CD14-positive monocyte (primary cell): ENCODE data around the gene MORN5. TPM values are rescaled to one million over a fixed set of nuclear protein-coding genes. Genes with fewer than 3 reads are reported as not detected.

ENCODE experiments used
- DNase-seq, 3 donors: peaks; one replicate each; pipeline ENCODE4 v3.0.0-alpha.2; 2011 to 2022
- H2AFZ ChIP-seq: 2 replicates; pipeline ENCODE4 v1.6.0; 2012; ENCODE audit warnings: mild to moderate bottlenecking, low read depth, low read length, inconsistent platforms; ENCODE audit not compliant: insufficient read depth, poor library complexity, severe bottlenecking
- H3K27ac ChIP-seq, 2 donors: 1 replicate in 1 of 2; 2 replicates in 1 of 2; pipeline ENCODE4 v1.5.1; 2012 to 2013; ENCODE audit warnings: low read length in 2 of 2, control low read depth in 1 of 2, inconsistent platforms in 1 of 2, low read depth in 1 of 2, mild to moderate bottlenecking in 1 of 2
- H3K27me3 ChIP-seq, 2 donors: one replicate each; pipeline versions ENCODE4 v1.6.0 to v1.6.1; 2011 to 2013; ENCODE audit warnings: low read length in 2 of 2; ENCODE audit not compliant: control insufficient read depth in 2 of 2, insufficient read depth in 2 of 2
- H3K36me3 ChIP-seq, 2 donors: replicated peaks in 1 of 2; 1 replicate in 1 of 2; 2 replicates in 1 of 2; pipeline versions ENCODE4 v1.5.1 to v1.6.1; 2012 to 2013; ENCODE audit warnings: low read length in 2 of 2, control low read depth in 1 of 2, inconsistent platforms in 1 of 2, mild to moderate bottlenecking in 1 of 2; ENCODE audit not compliant: insufficient read depth in 2 of 2, control insufficient read depth in 1 of 2
- H3K4me1 ChIP-seq, 2 donors: 1 replicate in 1 of 2; 2 replicates in 1 of 2; pipeline versions ENCODE4 v1.5.1 to v1.6.1; 2012 to 2013; ENCODE audit warnings: low read length in 2 of 2, control low read depth in 1 of 2, inconsistent platforms in 1 of 2, mild to moderate bottlenecking in 1 of 2, moderate library complexity in 1 of 2; ENCODE audit not compliant: insufficient read depth in 2 of 2, control insufficient read depth in 1 of 2
- H3K4me2 ChIP-seq: replicated peaks from 2 replicates; pipeline ENCODE3; 2012; ENCODE audit warnings: low read length, moderate library complexity, mild to moderate bottlenecking; ENCODE audit not compliant: poor library complexity, severe bottlenecking; ENCODE audit errors: extremely low read depth
- H3K4me3 ChIP-seq, 3 experiments: fragments of 200-600 bp in 1 of 3; sonication (generic) in 1 of 3; replicated peaks in 1 of 3; 1 replicate in 2 of 3; 2 replicates in 1 of 3; pipeline ENCODE4 v1.5.1; 2011 to 2013; ENCODE audit warnings: low read length in 3 of 3, mild to moderate bottlenecking in 3 of 3, control low read depth in 2 of 3, low read depth in 2 of 3, inconsistent platforms in 1 of 3, moderate library complexity in 1 of 3
- H3K79me2 ChIP-seq: 2 replicates; pipeline ENCODE4 v1.6.0; 2012; ENCODE audit warnings: mild to moderate bottlenecking, control low read depth, inconsistent platforms, low read length, moderate library complexity; ENCODE audit not compliant: insufficient read depth
- H3K9ac ChIP-seq: 2 replicates; pipeline ENCODE4 v1.6.0; 2017; ENCODE audit warnings: low read length, mild to moderate bottlenecking; ENCODE audit not compliant: insufficient read depth, poor library complexity, severe bottlenecking
- H3K9me3 ChIP-seq, 2 donors: replicated peaks in 1 of 2; 1 replicate in 1 of 2; 2 replicates in 1 of 2; pipeline versions ENCODE4 v1.5.1 to v1.6.1; 2012 to 2013; ENCODE audit warnings: low read length in 2 of 2, control low read depth in 1 of 2; ENCODE audit not compliant: control insufficient read depth in 1 of 2, insufficient read depth in 1 of 2
- H4K20me1 ChIP-seq: 2 replicates; pipeline ENCODE4 v1.6.0; 2012; ENCODE audit warnings: mild to moderate bottlenecking, low read length, control low read depth, moderate library complexity; ENCODE audit not compliant: insufficient read depth
- H3K27ac Mint-ChIP-seq, 7 donors: one replicate each; pipeline ENCODE4 v1.8.0; 2020; ENCODE audit warnings: mild to moderate bottlenecking in 7 of 7, mixed read lengths in 7 of 7, moderate library complexity in 6 of 7, inconsistent platforms in 2 of 7
- H3K27me3 Mint-ChIP-seq, 3 donors: one replicate each; pipeline ENCODE4 v1.8.0; 2021 to 2022; ENCODE audit warnings: low read depth in 3 of 3, mild to moderate bottlenecking in 3 of 3, mixed read lengths in 3 of 3, moderate library complexity in 3 of 3, inconsistent platforms in 1 of 3
- H3K36me3 Mint-ChIP-seq, 2 donors: one replicate each; pipeline ENCODE4 v1.8.0; 2020; ENCODE audit warnings: mixed read lengths in 2 of 2, inconsistent platforms in 1 of 2, mild to moderate bottlenecking in 1 of 2
- H3K4me1 Mint-ChIP-seq: one replicate; pipeline ENCODE4 v1.8.0; 2020; ENCODE audit warnings: mild to moderate bottlenecking, mixed read lengths
- H3K4me3 Mint-ChIP-seq, 2 donors: one replicate each; pipeline ENCODE4 v1.8.0; 2020; ENCODE audit warnings: mild to moderate bottlenecking in 2 of 2, mixed read lengths in 2 of 2, moderate library complexity in 1 of 2
- H3K9me3 Mint-ChIP-seq, 7 donors: one replicate each; pipeline ENCODE4 v1.8.0; 2020 to 2022; ENCODE audit warnings: mixed read lengths in 7 of 7, mild to moderate bottlenecking in 6 of 7, moderate library complexity in 6 of 7, inconsistent platforms in 2 of 7
- WGBS: methylation state at CpG from one replicate; pipeline ENCODE4 v1.1.5; 2013; ENCODE audit warnings: missing lambda C conversion rate; ENCODE audit not compliant: insufficient coverage; 5-methylcytosine and 5-hydroxymethylcytosine counted together
- intact Hi-C, 2 donors: fragments of 100-400 bp; cut with micrococcal nuclease; formaldehyde crosslinking; loops; one replicate each; pipeline versions ENCODE4 v1.15.0 to v1.15.1; 2023
- polyA plus RNA-seq, 3 donors: library from polyadenylated mRNA; depleted of rRNA in 1 of 3; unstranded in 2 of 3; stranded (reverse) in 1 of 3; fragments of 300-500 nt in 2 of 3; fragments of >200 nt in 1 of 3; fragmentation: Illumina TruSeq in 2 of 3; gene quantifications; 1 replicate in 2 of 3; 2 replicates in 1 of 3; pipeline ENCODE4 v1.2.3, GENCODE V29; 2012 to 2021
- TF ChIP-seq, protein P1 (sequence below): fragments of 200-600 bp; IDR thresholded peaks from one replicate; pipeline ENCODE4 v1.8.0; 2022; ENCODE audit warnings: antibody characterized with exemption, mild to moderate bottlenecking

The MORN5 gene
- polyA plus RNA-seq, 3 donors: not detected

DNA sequence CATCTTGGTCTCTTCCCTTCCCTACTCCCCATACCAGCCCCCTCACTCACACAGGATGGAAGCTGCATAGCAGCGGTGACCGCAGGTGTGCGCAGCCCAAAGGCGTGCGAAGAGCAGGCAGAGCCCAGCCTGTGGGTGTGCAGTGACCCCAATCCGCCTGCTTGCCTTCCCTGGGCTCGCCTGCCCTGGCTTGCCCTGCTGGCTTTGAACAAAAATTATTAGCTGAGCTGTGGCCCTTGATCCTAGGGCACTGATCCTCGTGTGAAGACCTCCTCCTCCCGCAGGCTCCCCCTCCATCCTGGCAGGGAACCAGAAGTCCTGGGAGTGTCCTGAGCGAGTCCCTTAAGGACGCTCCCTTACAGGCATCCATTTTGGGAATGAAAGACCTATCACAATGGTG lies 31.9 kb downstream of the MORN5 start:
- H3K27me3 Mint-ChIP-seq: peaks cover 0 to 3% (median 0%) of the 10 kb centered on the region in 3 donors
- H3K36me3 ChIP-seq: no peaks in the 10 kb centered on the region
- H3K9ac ChIP-seq: no peak overlapping the region
- H3K4me2 ChIP-seq: no peak overlapping the region
- no peaks in the 10 kb centered on the region for H3K9me3 ChIP-seq
- no peak overlapping the region for H3K4me3 ChIP-seq
- H3K27ac Mint-ChIP-seq: no peak overlapping the region
- no peaks in the 10 kb centered on the region for H3K4me1 ChIP-seq
- H2AFZ ChIP-seq: no peak overlapping the region
- no peaks in the 10 kb centered on the region for H3K36me3 Mint-ChIP-seq
- H3K27me3 ChIP-seq: no peaks in the 10 kb centered on the region
- no peak for DNase-seq
- H3K4me1 Mint-ChIP-seq: no peaks in the 10 kb centered on the region
- no peak overlapping the region for H3K27ac ChIP-seq
- no peak overlapping the region for H3K4me3 Mint-ChIP-seq
- intact Hi-C loops: no loop called here
- H3K79me2 ChIP-seq: no peaks in the 10 kb centered on the region
- no peaks in the 10 kb centered on the region for H3K9me3 Mint-ChIP-seq
- TF ChIP-seq, protein P1, sequence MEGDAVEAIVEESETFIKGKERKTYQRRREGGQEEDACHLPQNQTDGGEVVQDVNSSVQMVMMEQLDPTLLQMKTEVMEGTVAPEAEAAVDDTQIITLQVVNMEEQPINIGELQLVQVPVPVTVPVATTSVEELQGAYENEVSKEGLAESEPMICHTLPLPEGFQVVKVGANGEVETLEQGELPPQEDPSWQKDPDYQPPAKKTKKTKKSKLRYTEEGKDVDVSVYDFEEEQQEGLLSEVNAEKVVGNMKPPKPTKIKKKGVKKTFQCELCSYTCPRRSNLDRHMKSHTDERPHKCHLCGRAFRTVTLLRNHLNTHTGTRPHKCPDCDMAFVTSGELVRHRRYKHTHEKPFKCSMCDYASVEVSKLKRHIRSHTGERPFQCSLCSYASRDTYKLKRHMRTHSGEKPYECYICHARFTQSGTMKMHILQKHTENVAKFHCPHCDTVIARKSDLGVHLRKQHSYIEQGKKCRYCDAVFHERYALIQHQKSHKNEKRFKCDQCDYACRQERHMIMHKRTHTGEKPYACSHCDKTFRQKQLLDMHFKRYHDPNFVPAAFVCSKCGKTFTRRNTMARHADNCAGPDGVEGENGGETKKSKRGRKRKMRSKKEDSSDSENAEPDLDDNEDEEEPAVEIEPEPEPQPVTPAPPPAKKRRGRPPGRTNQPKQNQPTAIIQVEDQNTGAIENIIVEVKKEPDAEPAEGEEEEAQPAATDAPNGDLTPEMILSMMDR: no peak
- no peaks in the 10 kb centered on the region for H4K20me1 ChIP-seq
- WGBS: 96% methylated on average over 9 of the region's 11 CpGs

DNA sequence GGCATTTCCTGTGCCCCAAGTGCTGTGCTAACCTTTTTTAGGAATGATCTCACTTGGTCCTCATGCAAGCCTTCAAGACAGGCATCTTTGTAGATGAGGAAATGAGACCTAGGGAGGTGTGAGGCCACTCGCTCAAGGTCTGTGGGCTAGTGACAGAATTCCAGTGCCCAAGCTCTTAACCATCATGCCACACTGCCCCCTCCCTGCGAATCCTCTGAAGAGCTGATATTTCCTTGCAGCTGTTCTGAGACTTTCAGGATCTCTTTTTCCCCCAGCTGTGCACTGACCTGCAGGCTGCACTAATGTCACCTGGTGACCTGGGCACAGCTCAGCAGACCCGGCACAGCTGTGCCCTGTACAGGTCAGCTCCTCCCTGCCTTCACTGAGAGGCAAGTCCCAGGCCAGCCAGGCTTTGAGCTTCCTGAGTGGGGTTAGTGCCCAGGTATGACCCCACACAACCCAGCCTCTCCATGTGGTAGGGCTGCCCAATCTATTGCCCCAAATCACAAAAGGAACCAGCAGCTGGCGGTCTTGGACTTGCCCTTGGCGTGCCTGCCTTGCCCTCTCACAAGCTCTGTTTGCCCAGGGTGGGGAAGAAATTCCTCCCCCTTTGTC lies 32.7 kb downstream of the MORN5 start:
- TF ChIP-seq, protein P1: no peak
- Mint-ChIP-seq H3K4me1 (no peaks in the 10 kb centered on the region), H3K36me3 (no peaks in the 10 kb centered on the region), H3K4me3 (no peak overlapping the region), H3K27me3 (peaks cover 0 to 3% (median 0%) of the 10 kb centered on the region in 3 donors), H3K27ac (no peak overlapping the region), H3K9me3 (no peaks in the 10 kb centered on the region)
- no peaks in the 10 kb centered on the region for H3K27me3 ChIP-seq
- H3K4me2 ChIP-seq: no peak overlapping the region
- H3K9ac ChIP-seq: no peak overlapping the region
- no peaks in the 10 kb centered on the region for H3K9me3 ChIP-seq
- H2AFZ ChIP-seq: no peak overlapping the region
- no peak for DNase-seq
- no peaks in the 10 kb centered on the region for H4K20me1 ChIP-seq
- 91% methylated on average over 3 of the region's 5 CpGs for WGBS
- intact Hi-C loops: no loop called here
- H3K27ac ChIP-seq: no peak overlapping the region
- no peaks in the 10 kb centered on the region for H3K36me3 ChIP-seq
- no peaks in the 10 kb centered on the region for H3K79me2 ChIP-seq
- H3K4me3 ChIP-seq: no peak overlapping the region
- no peaks in the 10 kb centered on the region for H3K4me1 ChIP-seq
